Dendritic cell treated with granulocyte-macrophage colony-stimulating factor and Interleukin-4, amounts not matched to agents 40 ng/mL and 50 ng/mL, for 4 days (primary cell): Measurements from ENCODE around the gene TSPAN13.
"Not testable (repeated sequence)": the region's sequence is repeated elsewhere in the genome, so short reads cannot be mapped to it uniquely, and the experiment has no call there.

ENCODE experiments used
- H3K27ac Mint-ChIP-seq: one replicate; pipeline ENCODE4 v1.8.0; 2022; ENCODE audit warnings: mild to moderate bottlenecking, mixed read lengths
- H3K27me3 Mint-ChIP-seq: one replicate; pipeline ENCODE4 v1.8.0; 2022; ENCODE audit warnings: mild to moderate bottlenecking, mixed read lengths
- H3K36me3 Mint-ChIP-seq: one replicate; pipeline ENCODE4 v1.8.0; 2022; ENCODE audit warnings: low read depth, mixed read lengths
- H3K4me1 Mint-ChIP-seq: one replicate; pipeline ENCODE4 v1.8.0; 2022; ENCODE audit warnings: low read depth, mixed read lengths
- H3K4me3 Mint-ChIP-seq: one replicate; pipeline ENCODE4 v1.8.0; 2022; ENCODE audit warnings: mild to moderate bottlenecking, moderate library complexity, mixed read lengths
- H3K9me3 Mint-ChIP-seq: one replicate; pipeline ENCODE4 v1.8.0; 2022; ENCODE audit warnings: mixed read lengths
- intact Hi-C: fragments of 100-400 bp; cut with micrococcal nuclease; formaldehyde crosslinking; loops from one replicate; pipeline ENCODE4 v1.15.0; 2022

Gene TSPAN13

DNA sequence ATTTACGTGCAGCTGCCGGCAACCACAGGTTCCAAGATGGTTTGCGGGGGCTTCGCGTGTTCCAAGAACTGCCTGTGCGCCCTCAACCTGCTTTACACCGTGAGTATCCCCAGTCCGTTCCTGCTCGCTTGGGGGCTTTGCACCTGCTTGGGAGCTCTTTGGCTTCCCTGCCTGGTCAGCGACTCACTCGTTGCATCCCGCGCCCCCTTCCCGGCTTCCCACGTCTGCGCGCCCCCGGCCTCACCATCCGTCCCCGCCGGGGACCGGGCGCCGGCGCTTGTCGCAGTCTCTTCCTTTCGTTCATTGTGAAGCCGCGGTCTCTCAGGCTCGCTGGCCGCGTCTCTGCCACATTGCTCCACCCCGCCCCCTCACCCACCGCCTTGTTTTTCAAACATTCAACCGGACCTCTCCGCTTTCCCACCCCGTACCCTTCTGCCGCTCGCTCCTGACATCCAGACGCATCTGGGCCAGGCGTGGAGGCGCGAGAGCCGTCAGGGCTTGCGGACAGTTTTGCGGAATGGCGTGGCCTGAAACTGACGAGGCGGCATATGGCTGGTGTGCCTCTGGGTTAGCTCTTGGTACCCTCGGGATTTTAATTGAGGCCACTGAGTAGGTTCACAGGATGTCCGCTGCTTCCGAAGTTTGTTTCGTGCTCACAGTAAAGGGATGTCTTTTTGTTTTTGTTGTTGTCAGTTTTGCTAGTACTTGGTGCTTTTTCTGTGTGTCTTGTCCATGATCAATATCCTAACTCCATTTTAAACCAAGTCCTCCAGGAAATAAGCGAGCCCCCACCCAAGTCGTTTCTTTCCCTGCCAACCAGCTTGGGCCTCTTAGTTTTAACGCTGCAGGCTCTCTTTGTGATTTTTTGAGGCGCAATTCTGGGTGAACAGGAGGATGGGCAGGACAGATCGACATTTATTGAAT lies 639 bp downstream of the TSPAN13 start:
- intact Hi-C loops = no loop called here
- peak overlapping the region; percentile 77 for H3K4me3 Mint-ChIP-seq
- H3K9me3 Mint-ChIP-seq = no peaks in the 10 kb centered on the region
- peaks cover 24% of the 10 kb centered on the region for H3K4me1 Mint-ChIP-seq
- no peaks in the 10 kb centered on the region for H3K36me3 Mint-ChIP-seq
- H3K27me3 Mint-ChIP-seq = peaks cover 34% of the 10 kb centered on the region
- H3K27ac Mint-ChIP-seq = no peak overlapping the region

DNA sequence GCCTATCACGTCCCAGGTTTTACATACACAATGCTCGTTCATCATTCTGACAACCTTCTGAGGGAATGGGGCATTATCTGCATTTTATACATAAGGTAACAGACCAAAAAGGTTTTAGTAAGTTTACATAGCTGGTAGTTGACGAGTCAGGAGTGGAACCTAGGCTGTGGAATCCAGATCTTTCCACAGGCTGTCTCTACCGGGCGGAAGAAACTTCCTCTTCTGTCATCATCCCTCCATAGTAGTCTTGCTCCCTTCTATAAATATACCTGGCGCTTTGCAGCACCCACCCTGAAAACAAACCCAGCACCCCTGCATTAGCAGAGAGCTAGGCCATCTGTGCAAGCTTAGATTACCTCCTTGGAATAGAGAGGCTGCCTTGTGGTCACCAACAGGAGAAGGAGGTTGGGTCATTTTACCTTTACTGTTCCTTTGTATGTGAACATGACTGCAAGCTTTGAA lies 1.3 kb downstream of the TSPAN13 start:
- Mint-ChIP-seq H3K36me3 (no peaks in the 10 kb centered on the region), H3K4me3 (peak overlapping the region; percentile 77), H3K4me1 (peaks cover 24% of the 10 kb centered on the region), H3K27me3 (peaks cover 34% of the 10 kb centered on the region), H3K27ac (no peak overlapping the region), H3K9me3 (no peaks in the 10 kb centered on the region)
- intact Hi-C loops = no loop called here

DNA sequence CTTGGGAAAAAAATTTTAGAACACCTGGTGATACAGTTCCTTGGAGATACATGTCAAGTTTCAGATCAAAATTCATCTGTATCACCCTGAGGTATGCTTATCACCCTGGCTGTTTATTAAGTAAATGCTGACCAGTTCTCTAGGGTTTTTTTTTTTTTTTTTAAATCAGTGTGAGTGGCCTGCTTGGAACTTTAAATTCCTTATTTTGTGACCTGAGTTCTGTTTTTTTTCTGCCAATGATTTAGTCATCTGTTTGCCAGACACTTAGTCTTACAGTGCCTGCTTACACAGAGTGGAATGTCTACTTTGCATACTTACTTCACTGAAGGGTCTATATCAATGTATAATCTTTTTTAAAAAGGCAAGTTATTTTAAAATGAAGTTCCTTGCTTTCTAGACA lies 1.8 kb downstream of the TSPAN13 start:
- Mint-ChIP-seq H3K27ac (no peak overlapping the region), H3K4me3 (no peak overlapping the region), H3K9me3 (no peaks in the 10 kb centered on the region), H3K4me1 (peaks cover 21% of the 10 kb centered on the region), H3K36me3 (no peaks in the 10 kb centered on the region), H3K27me3 (peaks cover 34% of the 10 kb centered on the region)
- intact Hi-C loops = no loop called here

DNA sequence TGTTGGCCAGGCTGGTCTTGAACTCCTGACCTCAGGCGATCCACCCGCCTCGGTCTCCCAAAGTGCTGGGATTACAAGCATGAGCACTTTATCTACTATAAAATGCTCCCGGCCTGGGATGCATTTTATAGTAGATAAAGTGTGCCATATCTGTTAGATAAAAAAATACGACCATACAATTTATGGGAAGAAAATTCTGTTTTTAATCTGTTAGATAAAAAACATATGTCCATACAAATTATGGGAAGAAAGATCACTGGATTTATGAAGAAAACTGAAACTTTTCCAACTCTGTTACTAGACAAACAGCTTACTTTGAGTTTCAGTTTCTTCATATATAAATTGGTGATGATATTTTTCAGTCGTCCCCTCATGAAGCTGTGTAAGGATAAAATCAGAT lies 4.5 kb downstream of the TSPAN13 start:
- peaks cover 18% of the 10 kb centered on the region for H3K4me1 Mint-ChIP-seq
- H3K4me3 Mint-ChIP-seq = no peak overlapping the region
- no peak overlapping the region for H3K27ac Mint-ChIP-seq
- no peaks in the 10 kb centered on the region for H3K36me3 Mint-ChIP-seq
- intact Hi-C loops = no loop called here
- H3K9me3 Mint-ChIP-seq = no peaks in the 10 kb centered on the region
- H3K27me3 Mint-ChIP-seq = peaks cover 30% of the 10 kb centered on the region

DNA sequence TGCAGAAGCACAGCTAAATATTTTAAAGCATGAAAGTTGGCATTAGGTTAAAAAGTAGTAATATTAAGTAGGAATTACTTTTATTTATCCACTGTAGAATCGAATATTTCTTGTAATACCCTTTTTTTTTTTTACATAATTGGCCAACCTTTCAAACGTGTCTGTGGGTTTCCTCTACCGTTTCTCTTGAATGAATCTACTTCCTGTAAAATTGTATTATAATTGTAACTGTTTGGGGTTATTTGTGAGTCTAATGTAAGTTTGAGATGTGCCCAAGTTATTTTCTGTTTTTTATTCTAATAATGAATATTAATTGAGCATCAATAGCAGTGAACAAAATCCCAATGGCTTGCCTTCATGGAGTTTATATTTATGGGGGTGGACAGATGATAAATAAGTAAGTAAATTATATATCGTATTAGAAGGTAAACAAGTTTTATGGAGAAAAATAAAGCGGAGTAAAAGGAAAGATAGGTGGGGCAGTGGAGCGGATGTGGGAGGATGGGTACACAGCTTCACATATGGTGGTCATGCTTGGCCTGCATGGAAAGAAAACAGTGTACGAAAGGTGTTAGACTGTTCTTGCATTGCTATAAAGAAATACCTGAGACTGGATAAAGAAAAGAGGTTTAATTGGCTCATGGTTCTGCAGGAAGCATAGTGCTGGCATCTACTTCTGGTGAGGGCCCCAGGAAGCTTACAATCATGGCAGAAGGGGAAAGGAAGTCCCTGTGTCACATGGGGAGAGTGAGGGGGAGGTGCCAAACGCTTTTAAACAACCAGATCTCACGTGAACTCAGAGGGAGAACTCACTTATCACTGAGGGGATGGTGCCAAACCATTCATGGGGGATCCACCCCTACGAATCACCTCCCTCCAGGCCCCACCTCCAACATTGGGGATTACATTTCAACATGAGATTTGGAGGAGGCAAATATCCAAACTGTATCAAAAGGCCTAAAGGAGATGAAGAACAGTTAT lies 5.4 kb downstream of the TSPAN13 start:
- no peak overlapping the region for H3K4me3 Mint-ChIP-seq
- intact Hi-C loops = no loop called here
- peaks cover 13% of the 10 kb centered on the region for H3K4me1 Mint-ChIP-seq
- peaks cover 22% of the 10 kb centered on the region for H3K27me3 Mint-ChIP-seq
- no peaks in the 10 kb centered on the region for H3K36me3 Mint-ChIP-seq
- no peaks in the 10 kb centered on the region for H3K9me3 Mint-ChIP-seq
- H3K27ac Mint-ChIP-seq = no peak overlapping the region

DNA sequence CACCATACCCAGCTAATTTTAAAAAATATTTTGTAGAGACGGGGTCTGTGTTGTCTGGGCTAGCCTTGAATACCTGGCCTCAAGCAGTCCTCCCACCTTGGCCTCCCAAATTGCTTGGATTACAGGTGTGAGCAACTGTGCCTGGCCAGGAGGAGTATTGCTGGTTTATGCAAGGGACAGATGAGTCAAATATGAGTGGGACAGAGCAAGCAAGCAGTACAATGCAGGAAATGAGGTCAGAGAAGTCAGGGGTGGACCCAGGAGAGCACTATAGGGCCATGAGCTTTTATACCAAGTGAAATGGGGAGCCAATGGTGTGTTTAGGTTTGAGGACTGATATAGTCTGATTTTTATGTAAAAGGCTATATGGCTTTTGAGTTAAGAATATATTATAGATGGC lies 6.3 kb downstream of the TSPAN13 start:
- Mint-ChIP-seq H3K4me1 (peaks cover 4% of the 10 kb centered on the region), H3K9me3 (no peaks in the 10 kb centered on the region), H3K27me3 (peaks cover 12% of the 10 kb centered on the region), H3K4me3 (no peak overlapping the region), H3K36me3 (no peaks in the 10 kb centered on the region), H3K27ac (no peak overlapping the region)
- intact Hi-C loops = no loop called here

DNA sequence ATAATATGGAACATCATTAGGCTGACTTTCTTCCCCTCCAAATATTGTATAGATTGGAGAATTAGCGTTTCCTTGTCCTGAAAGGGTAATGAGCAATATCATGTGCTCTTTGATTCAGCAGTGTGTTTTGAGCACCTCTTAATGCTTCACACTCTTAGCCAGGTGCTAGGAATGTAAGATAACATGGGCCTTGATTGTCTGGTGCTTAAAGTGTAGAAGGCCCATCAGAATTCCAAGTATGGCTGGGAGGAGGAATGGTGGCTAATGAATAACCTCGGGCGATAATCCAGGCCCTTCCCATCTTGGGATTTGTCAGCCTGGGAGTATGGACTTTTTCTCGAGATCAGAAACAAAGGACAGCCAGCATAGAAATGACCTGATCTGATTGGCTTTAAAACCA lies 8.6 kb downstream of the TSPAN13 start:
- Mint-ChIP-seq H3K4me3 (no peak overlapping the region), H3K36me3 (no peaks in the 10 kb centered on the region), H3K9me3 (no peaks in the 10 kb centered on the region), H3K27me3 (no peaks in the 10 kb centered on the region), H3K27ac (no peak overlapping the region), H3K4me1 (no peaks in the 10 kb centered on the region)
- intact Hi-C loops = no loop called here

DNA sequence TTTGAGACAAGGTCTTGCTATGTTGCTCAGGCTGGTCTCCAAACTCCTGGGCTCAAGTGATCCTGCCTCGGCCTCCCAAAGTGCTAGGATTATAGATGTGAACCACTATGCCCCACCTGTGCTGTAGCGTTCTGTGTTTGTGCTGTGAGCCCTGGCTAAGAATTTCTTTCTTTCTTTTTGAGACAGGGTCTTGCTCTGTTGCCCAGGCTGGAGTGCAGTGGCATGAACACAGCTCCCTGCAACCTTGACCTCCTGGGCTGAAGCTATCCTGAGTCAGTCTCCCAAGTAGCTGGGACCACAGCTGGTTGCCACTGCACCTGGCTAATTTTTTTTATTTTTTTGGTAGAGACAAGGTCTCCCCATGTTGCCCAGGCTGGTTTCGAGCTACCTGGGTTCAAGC lies 11.4 kb downstream of the TSPAN13 start:
- Mint-ChIP-seq H3K36me3 (no peaks in the 10 kb centered on the region), H3K27ac (no peak overlapping the region), H3K27me3 (no peaks in the 10 kb centered on the region), H3K4me3 (no peak overlapping the region), H3K9me3 (no peaks in the 10 kb centered on the region), H3K4me1 (no peaks in the 10 kb centered on the region)
- intact Hi-C loops = no loop called here

DNA sequence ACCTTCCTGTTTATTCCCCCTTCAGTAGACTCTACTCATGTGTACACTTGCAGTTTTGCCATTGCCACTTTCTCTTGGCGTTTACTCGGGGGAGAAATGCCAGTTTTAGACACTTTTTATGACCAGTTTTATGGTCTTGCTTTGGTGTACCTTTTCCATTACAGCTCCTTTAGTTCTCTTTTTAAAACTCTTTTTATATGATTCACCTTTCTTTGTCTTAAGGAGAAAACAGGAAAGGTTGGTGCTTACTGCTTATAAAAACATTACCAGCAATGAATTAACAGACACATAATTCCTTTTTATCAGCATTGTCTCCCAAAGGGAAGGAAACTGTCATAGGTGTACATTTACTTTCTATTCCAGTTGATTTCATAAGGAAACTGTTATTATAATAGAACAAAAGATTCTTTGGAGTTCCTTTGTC lies 11.9 kb downstream of the TSPAN13 start:
- no peaks in the 10 kb centered on the region for H3K36me3 Mint-ChIP-seq
- peaks cover under 1% of the 10 kb centered on the region for H3K4me1 Mint-ChIP-seq
- H3K4me3 Mint-ChIP-seq = no peak overlapping the region
- no peaks in the 10 kb centered on the region for H3K27me3 Mint-ChIP-seq
- no peak overlapping the region for H3K27ac Mint-ChIP-seq
- intact Hi-C loops = no loop called here
- no peaks in the 10 kb centered on the region for H3K9me3 Mint-ChIP-seq

DNA sequence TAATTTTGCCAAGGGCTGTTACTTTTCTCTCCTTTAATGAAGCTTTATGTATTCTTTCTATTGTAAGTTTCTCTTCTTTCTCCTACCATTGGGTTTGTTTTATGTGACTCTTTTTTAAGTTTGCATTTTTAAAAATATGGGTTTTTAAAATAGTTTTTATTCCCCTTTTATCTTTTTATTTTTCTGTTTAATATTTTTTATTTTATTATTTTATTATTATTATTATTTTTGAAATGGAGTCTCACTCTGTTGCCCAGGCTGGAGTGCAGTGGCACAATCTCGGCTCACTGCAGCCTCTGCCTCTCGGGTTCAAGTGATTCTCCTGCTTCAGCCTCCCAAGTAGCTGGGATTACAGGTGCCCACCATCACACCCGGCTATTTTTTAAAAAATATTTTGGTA lies 16.4 kb downstream of the TSPAN13 start:
- H3K27me3 Mint-ChIP-seq, intact Hi-C loops, H3K36me3 Mint-ChIP-seq, H3K27ac Mint-ChIP-seq, H3K9me3 Mint-ChIP-seq, H3K4me3 Mint-ChIP-seq: not testable (repeated sequence)
- H3K4me1 Mint-ChIP-seq = peaks cover 10% of the 10 kb centered on the region

DNA sequence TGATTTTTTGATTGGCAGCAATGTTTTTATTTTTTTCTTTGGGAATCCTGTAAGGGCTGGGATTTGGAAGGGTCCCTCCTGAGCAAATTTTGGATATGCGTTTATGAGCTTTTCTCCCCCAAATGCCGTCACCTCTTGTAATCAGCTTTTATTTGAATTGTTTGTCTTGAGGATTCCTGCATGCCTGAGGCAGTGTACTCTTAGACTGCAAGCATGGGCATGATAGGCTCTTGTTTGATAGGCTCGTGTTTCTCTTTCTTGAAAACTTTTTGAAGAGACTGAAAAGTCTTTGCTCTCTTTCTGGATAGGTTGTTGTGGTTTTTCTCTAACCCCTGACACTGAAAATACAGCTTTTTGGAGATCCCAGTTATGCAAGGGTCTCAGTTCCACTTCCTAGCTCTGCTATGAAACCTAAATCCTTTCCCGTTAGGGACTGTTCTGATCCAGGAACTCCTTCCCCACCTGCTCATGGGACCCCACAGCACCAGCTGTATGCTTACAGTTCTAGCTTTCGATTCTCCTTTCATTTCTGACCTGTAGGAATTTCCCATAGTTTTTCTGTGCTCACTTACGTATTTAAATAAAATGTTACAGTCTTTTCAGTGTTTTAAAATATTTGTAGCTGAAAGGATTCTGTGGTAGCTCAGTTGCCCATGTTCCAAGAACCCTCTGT lies 17.2 kb downstream of the TSPAN13 start:
- peaks cover 10% of the 10 kb centered on the region for H3K4me1 Mint-ChIP-seq
- no peak overlapping the region for H3K4me3 Mint-ChIP-seq
- H3K27ac Mint-ChIP-seq = no peak overlapping the region
- H3K36me3 Mint-ChIP-seq = no peaks in the 10 kb centered on the region
- no peaks in the 10 kb centered on the region for H3K27me3 Mint-ChIP-seq
- intact Hi-C loops = no loop called here
- no peaks in the 10 kb centered on the region for H3K9me3 Mint-ChIP-seq

DNA sequence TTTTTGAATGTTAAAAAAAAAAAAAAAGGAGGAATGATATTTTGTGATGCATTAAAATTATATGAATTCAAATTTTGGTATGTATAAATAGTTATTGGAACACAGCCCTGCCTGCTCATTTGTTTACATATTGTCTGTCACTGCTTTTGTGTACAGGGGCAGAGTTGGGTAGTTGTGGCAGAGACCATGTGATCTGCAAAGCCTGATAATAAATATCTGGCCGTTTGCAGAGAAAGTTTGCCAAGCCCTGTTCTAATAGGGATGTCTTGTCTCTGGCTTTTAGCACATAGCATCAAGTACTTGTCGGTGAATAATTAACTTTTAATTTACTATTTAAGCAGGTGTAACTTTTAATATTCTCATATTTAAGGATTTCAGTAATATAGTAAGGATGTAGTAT lies 19.8 kb downstream of the TSPAN13 start:
- H3K27ac Mint-ChIP-seq = no peak overlapping the region
- H3K9me3 Mint-ChIP-seq = no peaks in the 10 kb centered on the region
- H3K27me3 Mint-ChIP-seq = no peaks in the 10 kb centered on the region
- no peak overlapping the region for H3K4me3 Mint-ChIP-seq
- intact Hi-C loops = no loop called here
- H3K36me3 Mint-ChIP-seq = no peaks in the 10 kb centered on the region
- peaks cover 10% of the 10 kb centered on the region for H3K4me1 Mint-ChIP-seq

DNA sequence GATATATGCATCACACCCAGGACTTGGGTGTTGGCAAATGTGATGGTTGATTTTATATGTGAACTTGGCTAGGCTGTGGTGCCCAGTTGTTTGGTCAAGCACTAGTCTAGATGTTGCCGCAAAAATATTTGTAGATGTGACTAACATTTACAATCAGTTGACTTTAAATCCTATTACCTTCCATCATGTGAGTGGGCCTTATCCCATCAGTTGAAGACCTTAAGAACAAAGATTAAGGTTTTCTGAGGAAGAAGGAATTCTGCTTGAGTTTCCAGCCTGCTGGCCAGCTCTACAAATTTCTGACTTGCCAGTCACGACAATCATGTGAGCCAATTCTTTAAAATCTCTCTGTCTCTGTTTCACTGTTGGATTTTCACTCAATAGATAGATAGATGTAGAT lies 20.3 kb downstream of the TSPAN13 start:
- H3K36me3 Mint-ChIP-seq = no peaks in the 10 kb centered on the region
- H3K27me3 Mint-ChIP-seq = no peaks in the 10 kb centered on the region
- no peak overlapping the region for H3K27ac Mint-ChIP-seq
- H3K9me3 Mint-ChIP-seq = no peaks in the 10 kb centered on the region
- peaks cover 10% of the 10 kb centered on the region for H3K4me1 Mint-ChIP-seq
- intact Hi-C loops = no loop called here
- H3K4me3 Mint-ChIP-seq = no peak overlapping the region

DNA sequence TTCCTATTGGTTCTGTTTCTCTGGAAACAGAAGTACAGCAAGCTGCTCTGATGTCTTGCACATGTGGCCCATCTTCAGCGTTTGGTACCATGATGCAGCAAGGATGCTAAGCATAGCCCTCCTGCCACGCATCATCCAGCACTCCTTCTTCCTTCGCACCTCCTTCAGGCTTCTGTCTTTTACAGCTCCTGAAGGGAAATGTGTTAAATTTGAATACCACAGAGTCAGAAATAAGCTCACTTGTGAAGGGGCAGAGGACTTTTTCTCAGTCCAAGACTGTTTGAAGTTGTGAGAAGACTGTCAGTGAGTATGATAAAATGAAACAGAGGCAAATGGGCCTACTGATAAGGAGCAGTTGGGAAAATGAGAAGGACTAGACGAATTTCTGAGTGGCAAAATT lies 20.7 kb downstream of the TSPAN13 start:
- intact Hi-C loops = no loop called here
- H3K4me3 Mint-ChIP-seq = no peak overlapping the region
- no peak overlapping the region for H3K27ac Mint-ChIP-seq
- H3K36me3 Mint-ChIP-seq = no peaks in the 10 kb centered on the region
- H3K27me3 Mint-ChIP-seq = no peaks in the 10 kb centered on the region
- H3K4me1 Mint-ChIP-seq = peaks cover 10% of the 10 kb centered on the region
- H3K9me3 Mint-ChIP-seq = no peaks in the 10 kb centered on the region
